Measurements from ENCODE around the gene SLC22A15. TPM values are rescaled to one million over a fixed set of nuclear protein-coding genes. Genes with fewer than 3 reads are reported as not detected.

The SLC22A15 gene
- polyA plus RNA-seq, 2 of the 4 experiments (the other 2 are of a cell fraction), result 0.81 to 2.5 TPM

DNA sequence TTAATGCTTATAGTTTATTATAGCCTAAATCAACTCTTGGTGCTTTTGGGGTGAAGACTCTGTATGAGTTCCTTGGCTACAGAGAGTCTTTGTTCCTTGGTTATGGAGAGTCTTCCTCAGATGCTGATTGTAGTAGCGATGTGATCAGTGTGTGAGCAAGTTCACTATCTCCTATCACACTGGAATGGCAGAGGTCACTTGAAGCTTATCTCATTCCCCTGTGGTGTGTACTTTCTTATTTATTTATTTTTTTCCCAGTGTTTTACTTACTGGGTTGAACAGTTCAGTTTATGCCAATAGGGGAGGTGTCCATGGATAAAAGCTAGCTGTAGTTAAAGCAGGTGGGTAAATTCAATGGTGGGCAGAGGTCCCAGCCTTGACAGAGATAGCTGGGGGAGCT, 114.8 kb downstream of the SLC22A15 start:
- ATAC-seq, result no peak
- 50% methylated on average over 1 of the region's 1 CpG for WGBS (ENCODE audit: missing lambda C conversion rate)
- CTCF ChIA-PET, result no interaction called here

DNA sequence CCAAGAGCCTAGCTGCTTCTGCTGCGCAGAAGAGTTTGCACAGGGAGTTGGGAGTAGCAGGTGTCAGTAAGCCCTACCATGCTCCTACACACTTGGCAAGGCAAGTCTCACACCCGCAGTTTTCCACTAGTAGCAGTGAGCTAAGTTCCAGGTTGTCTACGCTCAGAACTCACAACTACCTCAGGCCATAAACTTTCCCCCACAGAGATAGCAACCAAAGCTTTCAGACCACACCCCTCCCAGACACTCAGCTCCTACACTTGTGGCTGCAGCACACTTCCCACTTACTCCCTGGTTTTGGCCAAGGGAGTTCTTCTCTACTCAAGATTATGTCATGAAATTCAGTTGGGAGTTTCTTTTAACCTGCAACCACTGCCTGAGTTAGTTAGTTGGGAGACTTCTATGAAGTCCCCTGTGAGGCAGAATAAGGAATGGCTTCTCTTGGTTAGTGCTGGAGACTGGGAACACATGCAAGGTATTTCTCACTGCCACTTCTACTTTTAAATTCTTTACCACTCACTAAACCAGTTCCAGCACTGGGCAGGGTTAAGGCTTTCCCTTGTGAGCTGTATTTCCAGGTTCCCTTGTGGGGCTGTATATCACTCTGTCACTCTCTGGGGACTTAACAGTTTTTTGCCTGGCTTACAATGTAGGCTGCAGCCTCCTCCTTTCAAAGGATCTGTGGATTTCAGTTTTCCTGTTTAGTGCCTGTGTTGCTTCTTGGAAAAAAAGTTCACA, 116.6 kb downstream of the SLC22A15 start:
- H3K4me3 ChIP-seq, result no peak overlapping the region
- ChIA-PET CTCF (interaction anchor here (1.3 to 2.1 kb wide), 2 partner anchors 46 to 392 kb away, joined by 3 to 7 read pairs; no protein-coding TSS in a partner anchor), POLR2A (no interaction called here)
- H3K27ac ChIP-seq, result no peak overlapping the region
- FAIRE-seq (no peak), ATAC-seq (no peak), DNase-seq (ENCODE audit: low read depth in 1 of 2, low spot score in 1 of 2) (no peak)
- H3K4me1 ChIP-seq, result no peaks in the 10 kb centered on the region
- WGBS (ENCODE audit: missing lambda C conversion rate), result 43% methylated on average over 2 of the region's 3 CpGs
- peaks cover 20% of the 10 kb centered on the region; the same call in 2 of the 3 replicates for H3K9me3 ChIP-seq
- H3K4me2 ChIP-seq, result no peak overlapping the region
- TF ChIP-seq HEYL (CRISPR knock-in tag; IDR thresholded peaks at IDR 0.05) (no peak), ZNF302 (CRISPR knock-in tag; IDR thresholded peaks at IDR 0.05) (no peak), MYC (IDR thresholded peaks at IDR 0.05; ENCODE audit: borderline replicate concordance, low read length) (no peak), CBX2 (IDR thresholded peaks at IDR 0.05; ENCODE audit: borderline replicate concordance, low read depth) (no peak), CEBPB (IDR thresholded peaks at IDR 0.05) (no peak), JUNB (IDR thresholded peaks at IDR 0.05) (no peak), TP53 (CRISPR knock-in tag; IDR thresholded peaks at IDR 0.05) (no peak), ZSCAN20 (CRISPR knock-in tag; IDR thresholded peaks at IDR 0.05) (no peak), NR3C1 (IDR thresholded peaks at IDR 0.05) (no peak), GATA3 (IDR thresholded peaks at IDR 0.05; ENCODE audit: borderline replicate concordance) (no peak), KDM5A (IDR thresholded peaks at IDR 0.05) (no peak)
- TF ChIP-seq, protein P1, sequence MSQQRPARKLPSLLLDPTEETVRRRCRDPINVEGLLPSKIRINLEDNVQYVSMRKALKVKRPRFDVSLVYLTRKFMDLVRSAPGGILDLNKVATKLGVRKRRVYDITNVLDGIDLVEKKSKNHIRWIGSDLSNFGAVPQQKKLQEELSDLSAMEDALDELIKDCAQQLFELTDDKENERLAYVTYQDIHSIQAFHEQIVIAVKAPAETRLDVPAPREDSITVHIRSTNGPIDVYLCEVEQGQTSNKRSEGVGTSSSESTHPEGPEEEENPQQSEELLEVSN (IDR thresholded peaks at IDR 0.05; ENCODE audit: borderline replicate concordance, low read depth), result no peak
- TF ChIP-seq, protein P2, sequence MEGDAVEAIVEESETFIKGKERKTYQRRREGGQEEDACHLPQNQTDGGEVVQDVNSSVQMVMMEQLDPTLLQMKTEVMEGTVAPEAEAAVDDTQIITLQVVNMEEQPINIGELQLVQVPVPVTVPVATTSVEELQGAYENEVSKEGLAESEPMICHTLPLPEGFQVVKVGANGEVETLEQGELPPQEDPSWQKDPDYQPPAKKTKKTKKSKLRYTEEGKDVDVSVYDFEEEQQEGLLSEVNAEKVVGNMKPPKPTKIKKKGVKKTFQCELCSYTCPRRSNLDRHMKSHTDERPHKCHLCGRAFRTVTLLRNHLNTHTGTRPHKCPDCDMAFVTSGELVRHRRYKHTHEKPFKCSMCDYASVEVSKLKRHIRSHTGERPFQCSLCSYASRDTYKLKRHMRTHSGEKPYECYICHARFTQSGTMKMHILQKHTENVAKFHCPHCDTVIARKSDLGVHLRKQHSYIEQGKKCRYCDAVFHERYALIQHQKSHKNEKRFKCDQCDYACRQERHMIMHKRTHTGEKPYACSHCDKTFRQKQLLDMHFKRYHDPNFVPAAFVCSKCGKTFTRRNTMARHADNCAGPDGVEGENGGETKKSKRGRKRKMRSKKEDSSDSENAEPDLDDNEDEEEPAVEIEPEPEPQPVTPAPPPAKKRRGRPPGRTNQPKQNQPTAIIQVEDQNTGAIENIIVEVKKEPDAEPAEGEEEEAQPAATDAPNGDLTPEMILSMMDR (IDR thresholded peaks at IDR 0.05), result no peak
- TF ChIP-seq, protein P3, sequence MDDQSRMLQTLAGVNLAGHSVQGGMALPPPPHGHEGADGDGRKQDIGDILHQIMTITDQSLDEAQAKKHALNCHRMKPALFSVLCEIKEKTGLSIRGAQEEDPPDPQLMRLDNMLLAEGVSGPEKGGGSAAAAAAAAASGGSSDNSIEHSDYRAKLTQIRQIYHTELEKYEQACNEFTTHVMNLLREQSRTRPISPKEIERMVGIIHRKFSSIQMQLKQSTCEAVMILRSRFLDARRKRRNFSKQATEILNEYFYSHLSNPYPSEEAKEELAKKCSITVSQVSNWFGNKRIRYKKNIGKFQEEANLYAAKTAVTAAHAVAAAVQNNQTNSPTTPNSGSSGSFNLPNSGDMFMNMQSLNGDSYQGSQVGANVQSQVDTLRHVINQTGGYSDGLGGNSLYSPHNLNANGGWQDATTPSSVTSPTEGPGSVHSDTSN (IDR thresholded peaks at IDR 0.05), result no peak

More for the DNA sequence above, 114.8 kb downstream of the SLC22A15 start:
- no peaks in the 10 kb centered on the region for H3K4me1 ChIP-seq
- no peak overlapping the region for H3K4me3 ChIP-seq
- H3K4me2 ChIP-seq, result no peak overlapping the region
- TF ChIP-seq EHF (CRISPR knock-in tag; IDR thresholded peaks at IDR 0.05) (no peak), EP300 (IDR thresholded peaks at IDR 0.05) (no peak), HDAC2 (IDR thresholded peaks at IDR 0.05) (no peak), KDM1A (IDR thresholded peaks at IDR 0.05; ENCODE audit: low read depth) (no peak), SMC3 (IDR thresholded peaks at IDR 0.05) (no peak), RAD21 (conservative IDR thresholded peaks at IDR 0.05 in 1 of 2, IDR thresholded peaks at IDR 0.05 in 1 of 2) (no peak), HOXB5 (CRISPR knock-in tag; IDR thresholded peaks at IDR 0.05) (no peak), GATA3 (IDR thresholded peaks at IDR 0.05; ENCODE audit: borderline replicate concordance) (no peak), RNF2 (IDR thresholded peaks at IDR 0.05; ENCODE audit: borderline replicate concordance, low read depth) (no peak), JUN (IDR thresholded peaks at IDR 0.05) (no peak), NR3C1 (IDR thresholded peaks at IDR 0.05) (no peak), POLR2A (IDR thresholded peaks at IDR 0.05; ENCODE audit: low read length) (no peak), ESRRA (IDR thresholded peaks at IDR 0.05; ENCODE audit: borderline replicate concordance, low read length) (no peak), HOXA7 (CRISPR knock-in tag; IDR thresholded peaks at IDR 0.05) (no peak), MYC (IDR thresholded peaks at IDR 0.05; ENCODE audit: borderline replicate concordance, low read length) (no peak)
- TF ChIP-seq, protein P1 (IDR thresholded peaks at IDR 0.05; ENCODE audit: borderline replicate concordance, low read depth), result no peak
- TF ChIP-seq, protein P3 (IDR thresholded peaks at IDR 0.05), result no peak
- TF ChIP-seq, protein P4, sequence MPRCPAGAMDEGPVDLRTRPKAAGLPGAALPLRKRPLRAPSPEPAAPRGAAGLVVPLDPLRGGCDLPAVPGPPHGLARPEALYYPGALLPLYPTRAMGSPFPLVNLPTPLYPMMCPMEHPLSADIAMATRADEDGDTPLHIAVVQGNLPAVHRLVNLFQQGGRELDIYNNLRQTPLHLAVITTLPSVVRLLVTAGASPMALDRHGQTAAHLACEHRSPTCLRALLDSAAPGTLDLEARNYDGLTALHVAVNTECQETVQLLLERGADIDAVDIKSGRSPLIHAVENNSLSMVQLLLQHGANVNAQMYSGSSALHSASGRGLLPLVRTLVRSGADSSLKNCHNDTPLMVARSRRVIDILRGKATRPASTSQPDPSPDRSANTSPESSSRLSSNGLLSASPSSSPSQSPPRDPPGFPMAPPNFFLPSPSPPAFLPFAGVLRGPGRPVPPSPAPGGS (IDR thresholded peaks at IDR 0.05), result no peak
- TF ChIP-seq, protein P5, sequence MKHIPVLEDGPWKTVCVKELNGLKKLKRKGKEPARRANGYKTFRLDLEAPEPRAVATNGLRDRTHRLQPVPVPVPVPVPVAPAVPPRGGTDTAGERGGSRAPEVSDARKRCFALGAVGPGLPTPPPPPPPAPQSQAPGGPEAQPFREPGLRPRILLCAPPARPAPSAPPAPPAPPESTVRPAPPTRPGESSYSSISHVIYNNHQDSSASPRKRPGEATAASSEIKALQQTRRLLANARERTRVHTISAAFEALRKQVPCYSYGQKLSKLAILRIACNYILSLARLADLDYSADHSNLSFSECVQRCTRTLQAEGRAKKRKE (CRISPR knock-in tag; IDR thresholded peaks at IDR 0.05; ENCODE audit: low read depth), result no peak
- TF ChIP-seq, protein P6, sequence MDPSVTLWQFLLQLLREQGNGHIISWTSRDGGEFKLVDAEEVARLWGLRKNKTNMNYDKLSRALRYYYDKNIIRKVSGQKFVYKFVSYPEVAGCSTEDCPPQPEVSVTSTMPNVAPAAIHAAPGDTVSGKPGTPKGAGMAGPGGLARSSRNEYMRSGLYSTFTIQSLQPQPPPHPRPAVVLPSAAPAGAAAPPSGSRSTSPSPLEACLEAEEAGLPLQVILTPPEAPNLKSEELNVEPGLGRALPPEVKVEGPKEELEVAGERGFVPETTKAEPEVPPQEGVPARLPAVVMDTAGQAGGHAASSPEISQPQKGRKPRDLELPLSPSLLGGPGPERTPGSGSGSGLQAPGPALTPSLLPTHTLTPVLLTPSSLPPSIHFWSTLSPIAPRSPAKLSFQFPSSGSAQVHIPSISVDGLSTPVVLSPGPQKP (IDR thresholded peaks at IDR 0.05; ENCODE audit: low read depth, low read length), result no peak
- POLR2A ChIA-PET, result no interaction called here
- H3K9me3 ChIP-seq, result peaks cover 20% of the 10 kb centered on the region; the same call in 2 of the 3 replicates
- DNase-seq (ENCODE audit: low read depth in 1 of 2, low spot score in 1 of 2) (no peak), FAIRE-seq (no peak)
- H3K27ac ChIP-seq, result no peak overlapping the region

All from A549 (cell line).